GM19452 (cell line): Measurements from ENCODE around the gene EDIL3.
"Not testable (repeated sequence)": the region's sequence is repeated elsewhere in the genome, so short reads cannot be mapped to it uniquely, and the experiment has no call there.

Experiments used
- ATAC-seq: cut with Tn5 transposase; IDR thresholded peaks from one replicate; pipeline ENCODE4 v1.9.1; 2021; ENCODE audit not compliant: unreplicated experiment

EDIL3 gene

DNA sequence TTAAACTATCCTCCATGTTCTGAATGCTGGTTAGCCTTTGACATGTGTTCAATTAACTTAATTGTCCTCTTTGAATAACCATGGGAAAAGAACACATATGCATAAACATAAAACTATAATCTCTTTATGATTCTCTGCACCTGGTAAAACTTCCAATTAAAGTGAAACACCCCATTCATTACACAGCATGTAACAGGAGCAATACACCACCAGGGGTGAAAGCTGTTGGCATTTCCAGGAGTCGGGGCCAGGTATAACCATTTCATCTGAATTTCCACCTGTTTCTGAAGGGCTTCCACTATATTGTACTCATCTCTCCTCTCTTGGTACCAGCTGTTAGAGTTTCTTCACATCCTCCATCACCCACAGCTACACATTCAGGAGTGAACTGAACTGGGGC lies 303.8 kb downstream of the EDIL3 start:
- no peak for ATAC-seq

DNA sequence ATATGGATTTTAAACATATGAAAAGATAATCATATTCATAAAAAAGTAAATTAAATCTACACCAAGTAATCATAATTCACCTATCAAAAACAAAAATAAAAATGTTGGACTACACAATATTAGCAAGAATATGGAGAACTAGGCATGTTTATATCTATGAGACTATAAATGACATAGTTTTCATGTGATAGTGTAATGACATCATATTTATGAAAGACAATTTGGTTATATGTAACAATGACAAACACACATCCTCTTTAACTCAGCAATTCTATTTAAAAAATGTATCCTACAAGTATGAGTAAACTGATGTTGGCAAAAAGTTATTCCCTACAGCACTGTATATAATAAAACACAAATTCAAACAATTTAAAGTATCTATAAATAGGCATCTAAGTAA lies 312.3 kb downstream of the EDIL3 start:
- ATAC-seq, result no peak

DNA sequence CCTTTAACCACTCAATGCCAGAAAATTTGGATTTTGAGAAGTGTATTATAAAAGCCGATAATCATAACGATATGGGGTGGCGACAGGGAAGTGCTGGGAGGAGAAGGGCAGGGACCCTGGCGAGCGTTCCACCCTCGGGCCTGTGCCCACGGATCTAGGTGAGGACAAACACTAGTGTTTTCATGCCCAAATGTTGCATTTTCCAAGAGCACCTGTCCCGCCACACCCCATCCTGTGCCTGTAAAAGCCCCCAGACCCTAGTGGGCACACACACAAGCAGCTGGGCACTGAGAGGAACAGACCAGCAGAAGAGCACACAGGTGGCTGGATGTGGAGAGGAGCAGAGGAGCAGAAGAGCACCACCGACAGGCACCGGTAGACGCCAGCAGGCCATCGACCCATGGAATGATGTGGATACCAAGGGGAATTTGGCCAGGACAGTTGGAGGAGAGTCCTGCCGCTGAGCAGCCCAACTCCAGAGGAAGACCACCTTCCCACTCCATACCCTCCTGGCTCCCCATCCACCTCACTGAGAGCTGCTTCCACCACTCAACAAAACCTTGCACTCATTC lies 315.0 kb downstream of the EDIL3 start:
- ATAC-seq, result no peak

DNA sequence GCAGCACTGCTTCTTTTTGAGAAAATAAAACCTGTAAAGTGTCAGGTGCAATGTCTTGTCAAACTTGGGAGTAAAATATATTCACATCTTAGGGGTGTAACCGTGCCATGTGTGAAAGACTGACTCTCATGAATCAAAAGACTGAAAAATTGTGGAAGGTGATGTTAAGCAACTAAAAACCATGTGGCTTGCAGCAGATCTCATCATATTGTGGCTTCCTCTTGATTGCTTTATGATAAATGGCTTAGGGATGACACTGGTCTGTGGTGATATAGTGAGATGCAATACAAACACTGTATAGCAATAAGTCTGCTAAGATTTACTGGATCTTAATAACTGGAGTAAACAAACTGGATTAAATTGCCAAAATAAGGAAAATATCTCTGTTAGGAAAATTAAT lies 321.6 kb downstream of the EDIL3 start:
- no peak for ATAC-seq

DNA sequence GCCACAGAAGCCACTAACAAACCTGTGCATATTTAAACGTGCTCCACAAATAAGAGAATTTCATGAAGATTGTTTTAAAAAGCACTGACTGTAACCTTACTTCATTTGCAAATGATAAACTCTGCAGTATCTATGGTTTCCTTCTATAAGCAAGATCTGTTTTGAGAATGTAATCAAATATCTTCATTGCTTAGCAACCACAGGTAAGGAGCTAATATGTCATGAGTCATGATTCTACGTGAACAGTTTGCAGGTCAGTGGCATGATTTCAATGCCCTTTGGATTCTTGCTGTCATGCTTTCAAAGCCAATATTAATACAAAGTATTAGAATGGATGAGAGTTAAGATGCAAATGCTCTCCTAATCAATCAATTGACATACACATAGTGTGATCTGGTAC lies 325.0 kb downstream of the EDIL3 start:
- no peak for ATAC-seq

DNA sequence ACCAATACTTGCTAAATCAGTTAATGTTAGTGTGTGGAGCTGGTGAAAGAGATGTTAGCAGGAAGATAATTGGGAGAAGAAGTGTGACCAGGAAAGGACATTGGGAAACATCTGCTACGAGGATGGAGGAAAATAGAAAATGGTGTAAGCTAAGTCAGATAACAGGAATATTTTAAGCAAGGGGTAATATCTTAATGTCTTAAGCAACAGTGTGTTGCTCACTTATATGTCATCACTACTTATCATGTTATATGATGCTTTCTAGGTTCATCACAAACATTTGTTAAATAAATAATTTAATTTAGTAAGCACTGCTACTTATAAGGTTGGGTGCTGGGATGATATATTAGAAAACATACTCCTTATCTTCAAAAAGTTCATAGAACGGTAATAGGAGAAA lies 326.1 kb downstream of the EDIL3 start:
- ATAC-seq, result no peak

DNA sequence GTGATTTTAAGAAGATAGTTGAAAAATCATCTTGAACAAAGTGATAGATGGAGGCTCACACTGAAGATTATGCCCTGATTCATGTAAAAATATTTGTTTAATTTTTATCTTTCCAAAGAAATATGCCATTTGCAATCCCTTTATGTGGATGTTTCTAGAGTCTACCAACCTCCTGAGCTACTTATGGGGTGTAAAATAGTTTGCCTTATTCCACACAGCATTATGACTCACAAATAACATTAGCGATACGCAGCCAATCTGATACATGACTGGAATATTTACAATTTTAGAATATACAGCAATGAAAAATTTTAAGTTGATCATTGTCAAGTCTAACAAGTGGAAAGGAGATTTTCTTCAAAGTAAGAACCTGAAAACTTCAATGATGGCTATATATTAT lies 327.5 kb downstream of the EDIL3 start:
- ATAC-seq, result no peak

DNA sequence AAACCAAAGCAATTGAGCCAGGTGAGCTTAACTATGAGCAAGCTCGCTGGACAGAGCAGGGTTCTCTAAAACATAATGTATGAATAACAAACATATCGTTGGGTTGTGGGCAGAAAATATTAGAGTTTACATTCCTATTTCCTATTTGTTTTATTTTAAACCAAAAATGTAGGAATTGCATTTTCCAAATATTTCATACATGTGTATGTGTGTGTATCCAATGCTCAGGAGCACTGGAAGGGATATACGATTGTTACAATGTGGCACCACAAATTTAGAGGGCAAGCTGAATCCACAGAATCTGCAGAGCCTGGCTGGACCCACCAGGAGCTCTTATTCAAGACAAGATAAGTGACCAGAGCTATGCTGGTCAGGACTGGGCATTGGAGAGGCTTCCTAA lies 338.7 kb downstream of the EDIL3 start:
- ATAC-seq, result no peak

DNA sequence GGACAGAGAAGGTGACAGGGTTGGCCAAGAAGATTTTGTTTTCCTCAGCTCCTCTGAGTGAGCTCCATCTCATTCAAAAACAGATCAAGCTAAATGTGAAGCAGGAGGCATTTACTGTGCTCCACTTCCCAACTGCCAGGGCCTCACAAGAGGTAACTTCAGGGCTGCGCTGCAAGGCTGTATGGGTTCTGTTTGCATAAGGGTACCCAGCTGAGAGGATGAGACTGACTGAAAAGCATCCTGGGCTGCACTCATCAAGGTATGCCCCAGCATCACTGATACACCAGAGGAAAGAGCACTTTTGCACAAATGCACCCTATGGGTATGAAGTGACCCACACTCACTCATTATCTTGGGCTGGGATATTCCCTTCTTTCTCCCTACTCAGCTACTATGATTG lies 347.8 kb downstream of the EDIL3 start:
- no peak for ATAC-seq

DNA sequence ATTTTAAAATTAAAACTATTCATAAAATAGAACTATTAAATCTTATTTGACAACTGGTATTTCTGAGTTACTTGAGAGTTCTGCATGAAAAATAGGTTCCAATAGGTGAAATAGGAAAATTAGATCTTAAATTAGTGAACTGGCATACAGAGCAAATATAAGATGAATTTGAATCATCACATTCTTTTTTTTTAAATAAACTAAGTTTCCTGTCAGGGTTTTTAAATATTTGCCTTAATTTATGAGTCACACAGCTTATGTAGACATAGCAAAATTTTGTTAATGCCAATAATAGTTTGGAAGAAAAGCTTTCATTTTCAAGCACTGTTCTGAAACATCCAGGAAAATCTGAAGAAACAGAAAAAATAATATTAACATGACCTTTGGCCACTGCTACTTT lies 352.4 kb downstream of the EDIL3 start:
- no peak for ATAC-seq

DNA sequence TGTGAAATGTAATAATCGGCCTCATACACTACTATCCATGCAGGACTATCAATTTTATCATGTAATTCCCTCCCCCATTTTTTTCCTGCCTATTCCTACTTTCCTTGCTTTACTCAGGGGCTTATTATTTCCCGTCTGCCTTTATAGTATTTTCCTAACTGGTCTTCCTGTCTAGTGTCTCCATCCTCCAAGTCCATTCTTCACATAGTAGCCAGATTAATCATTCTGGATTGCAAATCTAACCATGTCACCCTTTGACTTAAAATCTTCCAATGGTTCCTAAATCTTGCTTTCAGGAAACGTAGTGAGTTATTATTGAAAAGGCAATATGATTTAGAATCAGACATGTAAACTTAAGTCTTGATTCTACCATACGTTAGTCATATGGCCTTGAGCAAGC lies 356.6 kb downstream of the EDIL3 start:
- ATAC-seq, result no peak

DNA sequence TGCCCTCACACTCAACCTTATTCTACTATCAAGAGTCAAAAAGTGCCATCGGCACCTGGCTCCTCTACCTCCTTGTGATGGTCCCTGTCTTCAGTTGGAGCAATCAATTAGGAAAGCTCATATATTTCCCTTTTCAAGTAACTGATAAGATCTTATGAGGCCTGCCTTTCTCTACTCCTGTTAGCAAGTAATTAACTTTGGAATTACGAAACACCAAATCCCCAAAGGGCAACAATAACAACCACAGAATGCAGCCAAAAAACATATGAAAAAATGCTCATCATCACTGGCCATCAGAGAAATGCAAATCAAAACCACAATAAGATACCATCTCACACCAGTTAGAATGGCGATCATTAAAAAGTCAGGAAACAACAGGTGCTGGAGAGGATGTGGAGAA lies 366.2 kb downstream of the EDIL3 start:
- not testable (repeated sequence) for ATAC-seq

DNA sequence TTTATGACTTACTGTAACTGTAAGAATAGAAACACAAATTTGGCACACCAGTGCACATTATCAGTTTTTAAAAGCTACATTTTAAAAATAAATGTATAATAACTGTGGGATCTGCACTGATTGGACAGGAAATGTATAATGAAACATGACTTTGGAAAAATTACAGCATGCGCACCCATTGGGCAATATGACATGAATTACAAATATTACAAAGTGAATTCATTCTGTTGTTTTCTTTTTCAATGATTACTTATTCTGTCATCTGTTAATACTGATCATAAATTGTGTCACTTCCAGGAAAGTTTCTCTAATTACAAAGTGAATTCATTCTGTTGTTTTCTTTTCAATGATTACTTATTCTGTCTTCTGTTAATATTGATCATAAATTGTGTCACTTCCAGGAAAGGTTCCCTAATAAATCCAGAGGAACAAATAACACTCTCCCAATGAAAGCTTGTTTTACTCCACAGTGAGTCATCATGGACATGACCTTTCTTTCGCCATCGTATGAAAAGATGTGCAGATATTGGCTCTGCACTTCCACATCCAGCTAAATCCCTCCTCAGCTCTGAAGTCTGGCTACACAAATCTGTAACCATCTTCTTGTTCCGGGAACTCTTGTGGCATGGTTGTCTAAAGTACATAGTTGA lies 367.0 kb downstream of the EDIL3 start:
- no peak for ATAC-seq

DNA sequence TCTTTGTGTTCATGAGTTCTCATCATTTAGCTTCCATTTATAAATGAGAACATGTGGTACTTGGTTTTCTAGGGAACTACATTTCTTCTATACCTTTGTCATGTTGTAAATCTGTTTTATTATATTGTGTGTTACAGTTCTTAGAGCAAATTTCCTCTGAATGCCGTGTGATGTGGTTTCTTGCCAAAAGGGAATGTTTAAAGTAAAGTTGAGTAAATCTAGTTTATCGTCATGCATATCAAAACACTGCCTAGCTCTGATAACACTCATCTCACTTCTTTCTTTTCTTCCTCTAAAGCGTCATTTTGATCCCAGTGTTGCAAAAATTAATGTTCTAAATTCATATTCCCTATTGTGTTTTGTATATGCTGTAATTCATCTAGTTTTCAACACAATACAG lies 368.6 kb downstream of the EDIL3 start:
- no peak for ATAC-seq

DNA sequence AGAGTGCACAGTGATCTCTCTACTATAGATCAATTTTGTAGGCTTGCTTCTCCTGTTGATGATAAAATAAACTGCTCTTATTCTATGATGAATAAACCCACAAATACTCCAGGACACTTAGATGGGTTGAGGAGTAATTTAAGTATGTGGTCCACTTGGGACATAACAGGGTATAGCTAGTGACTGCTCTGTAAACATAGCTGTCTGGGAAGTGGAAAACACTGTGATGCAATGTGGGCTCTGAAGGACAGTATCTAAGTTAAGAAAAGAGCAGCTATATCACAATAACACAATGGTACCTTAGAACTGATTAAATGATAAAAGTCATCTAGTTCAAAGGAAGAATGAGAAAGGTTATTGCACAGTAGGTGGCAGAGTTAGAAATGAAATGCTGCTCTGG lies 369.7 kb downstream of the EDIL3 start:
- no peak for ATAC-seq

DNA sequence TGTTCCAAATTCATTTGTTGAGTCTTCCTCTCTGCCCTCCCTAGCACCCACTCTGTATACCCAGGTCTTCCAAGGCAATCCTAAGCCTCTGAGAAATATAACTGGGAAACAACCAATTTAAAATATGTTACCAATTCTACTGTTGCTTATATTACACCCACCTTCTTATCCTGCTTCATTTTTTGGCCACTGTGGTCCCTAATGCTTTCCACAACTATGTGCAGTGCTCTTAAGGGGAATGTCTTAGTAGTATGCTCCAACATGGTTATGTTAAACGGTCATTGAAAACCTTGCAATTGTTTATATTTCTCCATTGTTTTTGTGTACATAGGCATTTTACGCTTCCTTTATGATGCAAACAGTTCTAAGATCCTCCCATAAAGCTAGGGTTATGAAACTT lies 390.9 kb downstream of the EDIL3 start:
- no peak for ATAC-seq

DNA sequence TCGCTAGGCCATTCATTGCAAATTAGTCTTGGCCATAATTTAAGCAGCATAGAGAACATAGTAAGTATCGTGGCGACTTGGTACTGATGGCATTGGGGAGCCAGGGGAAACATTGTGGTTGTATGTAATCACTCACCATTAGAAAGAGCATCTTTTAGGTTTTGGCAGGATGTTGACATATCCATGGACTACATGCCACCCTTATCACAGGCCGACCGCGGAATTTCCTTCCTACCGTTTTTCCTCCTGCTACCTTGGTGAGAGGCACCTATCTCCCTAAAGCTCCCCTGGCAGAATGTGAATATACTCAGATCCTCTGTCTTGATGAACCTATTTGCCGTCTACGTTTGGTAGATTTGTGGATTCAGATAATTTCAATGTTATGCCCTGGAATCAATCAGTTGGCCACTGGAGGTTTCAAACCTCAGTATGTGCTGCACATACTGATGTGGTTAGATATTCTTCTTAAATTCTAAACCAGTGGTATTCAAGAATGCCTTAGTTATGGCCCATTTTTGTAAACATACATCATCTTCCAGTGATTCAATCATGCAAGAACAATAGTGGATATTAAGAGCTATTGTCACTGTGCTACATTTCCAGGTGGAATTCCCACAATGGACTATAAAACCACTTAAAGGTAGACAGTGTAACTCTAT lies 393.0 kb downstream of the EDIL3 start:
- no peak for ATAC-seq

DNA sequence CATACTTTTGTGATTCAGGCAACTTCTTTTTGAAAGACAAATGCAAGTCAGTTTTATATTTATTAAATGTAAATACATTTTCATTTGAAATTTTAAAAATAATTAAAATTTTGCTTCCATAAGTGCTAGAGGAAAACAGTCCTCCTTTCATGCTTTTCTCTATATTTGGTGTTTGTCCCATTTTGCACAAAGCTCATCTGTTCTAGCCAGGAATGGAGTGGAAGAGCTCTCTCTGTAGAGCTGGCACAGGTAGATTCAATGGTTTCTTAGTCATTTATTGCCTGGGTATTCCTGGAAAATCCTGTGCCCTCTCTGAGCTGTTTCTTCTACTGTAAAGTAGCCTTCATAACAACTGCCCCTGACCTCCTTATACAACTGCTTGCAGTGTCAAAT lies 396.4 kb downstream of the EDIL3 start:
- no peak for ATAC-seq

DNA sequence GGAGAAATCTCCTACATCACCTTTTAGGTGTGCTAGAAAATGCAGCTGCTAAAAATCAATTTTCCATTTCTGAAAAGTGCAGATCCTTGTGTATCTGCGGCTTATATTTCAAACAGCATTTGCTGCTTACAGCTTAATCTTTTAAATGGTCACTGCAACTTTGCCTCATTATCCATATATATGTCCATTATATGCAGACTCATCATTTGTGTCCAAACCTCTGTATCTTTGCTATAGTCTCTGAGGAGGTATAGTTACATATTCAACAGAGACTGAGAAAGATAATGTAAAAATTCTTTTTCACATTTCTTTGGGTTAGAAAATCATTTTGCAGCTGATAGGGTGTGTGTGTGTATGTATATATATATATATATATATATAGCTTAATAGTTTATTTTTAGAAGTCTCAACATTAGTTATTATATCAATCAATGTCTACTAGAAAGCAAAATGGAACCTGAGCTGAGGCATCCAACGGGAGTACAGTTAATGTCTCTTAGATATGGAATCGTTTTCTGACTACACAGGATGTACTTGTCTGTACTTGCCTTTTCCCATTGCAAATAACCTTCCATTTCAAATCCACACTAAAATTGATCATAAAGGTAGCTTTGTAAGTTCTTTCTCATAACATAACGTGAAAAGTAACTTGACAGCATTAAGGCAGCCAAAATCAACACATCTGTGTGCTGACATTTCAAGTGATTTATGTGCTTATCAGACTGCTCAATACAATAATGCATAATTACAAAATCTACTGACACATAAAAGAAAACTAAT lies 397.0 kb downstream of the EDIL3 start:
- ATAC-seq, result no peak

DNA sequence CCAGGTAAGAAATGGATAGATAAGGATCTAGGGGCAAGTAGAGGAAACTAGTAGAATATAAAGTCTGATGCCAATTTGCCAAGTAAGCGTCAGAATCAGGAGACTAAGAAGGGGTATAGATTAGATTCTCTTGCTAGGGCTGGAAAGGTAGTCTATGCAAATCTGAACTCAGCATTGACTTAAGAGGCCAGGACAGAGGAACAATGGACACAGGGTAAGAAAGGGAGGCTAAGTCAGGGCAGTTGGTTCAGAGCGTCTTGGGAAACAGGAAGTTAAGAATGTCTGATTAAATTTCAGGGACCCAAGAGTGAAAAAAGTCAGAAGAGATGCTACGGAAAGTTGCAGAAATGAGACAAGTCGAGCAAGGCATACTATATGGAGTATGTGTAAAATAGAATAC lies 400.8 kb downstream of the EDIL3 start:
- no peak for ATAC-seq

DNA sequence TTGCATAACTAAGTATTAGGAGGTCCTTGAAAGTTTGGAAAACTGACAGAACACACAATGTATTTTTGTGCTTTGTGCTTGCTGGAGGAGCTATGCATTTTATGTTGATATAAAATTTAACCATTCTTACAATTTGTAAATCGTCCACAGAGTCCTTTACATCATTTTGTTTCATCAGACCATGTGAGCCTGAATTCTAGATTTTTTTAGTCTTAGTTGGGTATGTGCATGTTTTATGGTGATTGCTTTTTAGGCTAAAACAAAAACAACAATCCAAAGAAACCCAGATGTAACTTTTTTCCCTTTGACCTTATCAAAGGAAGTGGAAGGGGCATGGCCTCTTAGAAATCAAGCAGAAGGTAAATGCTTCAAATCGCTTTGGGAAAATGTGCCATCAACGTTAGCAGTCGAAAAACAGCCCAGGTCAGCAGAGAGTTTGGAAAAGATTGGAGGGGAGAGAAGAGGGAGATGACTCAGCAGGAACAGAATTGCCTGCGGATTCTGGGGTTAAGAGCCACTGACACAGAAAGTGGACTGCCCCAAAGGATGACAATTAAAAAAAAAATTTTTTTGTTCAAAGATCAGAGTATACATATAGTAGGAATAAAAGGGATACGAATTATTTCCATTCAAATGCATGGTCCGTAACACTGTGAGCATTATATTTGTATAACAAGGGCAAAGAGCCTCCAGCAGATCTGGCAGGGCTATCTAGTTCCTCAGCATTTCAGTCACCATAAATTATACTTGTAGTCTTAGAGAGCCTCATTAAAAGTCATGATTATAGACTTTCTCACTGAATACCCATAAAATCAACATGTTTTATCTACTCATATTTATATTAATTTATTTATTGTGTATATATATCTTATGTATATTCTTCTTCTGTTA lies 410.5 kb downstream of the EDIL3 start:
- ATAC-seq, result no peak
